ENCODE results near the gene CORO7.
"Not testable (repeated sequence)": the region's sequence is repeated elsewhere in the genome, so short reads cannot be mapped to it uniquely, and the experiment has no call there.

CORO7 gene

GRCh38 chr16:4336701-4337539, 79.5 kb downstream of the CORO7 start:
- DNase-seq (ENCODE audit: low read depth) = no peak

- DNase-seq (ENCODE audit: low read depth) = no peak
These were observed 81.5 kb downstream of the CORO7 start for GRCh38 chr16:4334724-4335495.

GRCh38 chr16:4333714-4334113, 82.7 kb downstream of the CORO7 start:
- DNase-seq (ENCODE audit: low read depth) = not testable (repeated sequence)

GRCh38 chr16:4333308-4333638, 83.1 kb downstream of the CORO7 start:
- DNase-seq (ENCODE audit: low read depth) = no peak

GRCh38 chr16:4332623-4333307, 83.6 kb downstream of the CORO7 start:
- no peak for DNase-seq (ENCODE audit: low read depth)

- no peak for DNase-seq (ENCODE audit: low read depth)
These were observed 84.3 kb downstream of the CORO7 start for GRCh38 chr16:4332083-4332482.

- peak; percentile 49 for DNase-seq (ENCODE audit: low read depth)
These were observed 86.0 kb downstream of the CORO7 start for GRCh38 chr16:4330277-4330874.

GRCh38 chr16:4328782-4329775, 87.3 kb downstream of the CORO7 start:
- no peak for DNase-seq (ENCODE audit: low read depth)

GRCh38 chr16:4328046-4328781, 88.2 kb downstream of the CORO7 start:
- DNase-seq (ENCODE audit: low read depth) = peak; percentile 47

- no peak for DNase-seq (ENCODE audit: low read depth)
These were observed 88.9 kb downstream of the CORO7 start for GRCh38 chr16:4327386-4328045.

GRCh38 chr16:4325253-4325758, 91.1 kb downstream of the CORO7 start:
- no peak for DNase-seq (ENCODE audit: low read depth)

- DNase-seq (ENCODE audit: low read depth) = no peak
These were observed 91.7 kb downstream of the CORO7 start for GRCh38 chr16:4324492-4325252.

- no peak for DNase-seq (ENCODE audit: low read depth)
These were observed 92.4 kb downstream of the CORO7 start for GRCh38 chr16:4323845-4324488.

- no peak for DNase-seq (ENCODE audit: low read depth)
These were observed 93.1 kb downstream of the CORO7 start for GRCh38 chr16:4323071-4323844.

GRCh38 chr16:4322121-4323052, 94.0 kb downstream of the CORO7 start:
- DNase-seq (ENCODE audit: low read depth) = no peak

All from activated T-cell treated with anti-CD3 and anti-CD28 coated beads for 24 hours (primary cell).